Progenitor cell of endocrine pancreas (in vitro differentiated cells): Measurements from ENCODE around the gene CRIP3. TPM values are rescaled to one million over a fixed set of nuclear protein-coding genes. Genes with fewer than 3 reads are reported as not detected.

Experiments
- DNase-seq: peaks from one replicate; pipeline ENCODE4 v3.0.0; 2021; ENCODE audit warnings: low spot score; ENCODE audit not compliant: unreplicated experiment
- H3K27ac Mint-ChIP-seq: 2 replicates; pipeline ENCODE4 v1.8.0; 2021; ENCODE audit warnings: mild to moderate bottlenecking, moderate library complexity, mixed read lengths
- H3K27me3 Mint-ChIP-seq: 2 replicates; pipeline ENCODE4 v1.8.0; 2021; ENCODE audit warnings: mixed read lengths
- H3K36me3 Mint-ChIP-seq: 2 replicates; pipeline ENCODE4 v1.8.0; 2022; ENCODE audit warnings: mixed read lengths; ENCODE audit not compliant: insufficient read depth
- H3K4me1 Mint-ChIP-seq: 2 replicates; pipeline ENCODE4 v1.8.0; 2021; ENCODE audit warnings: low read depth, mixed read lengths
- H3K4me3 Mint-ChIP-seq: 2 replicates; pipeline ENCODE4 v1.8.0; 2021; ENCODE audit warnings: low read depth, mild to moderate bottlenecking, moderate library complexity, mixed read lengths
- H3K9me3 Mint-ChIP-seq: 2 replicates; pipeline ENCODE4 v1.8.0; 2021; ENCODE audit warnings: low read depth, mixed read lengths
- CTCF ChIP-seq: fragments of 200-600 bp; sonication (generic); IDR thresholded peaks from one replicate; pipeline ENCODE4 v1.5.0; 2021; ENCODE audit warnings: antibody characterized with exemption, mild to moderate bottlenecking; ENCODE audit not compliant: unreplicated experiment
- total RNA-seq: library from RNA; stranded (reverse); gene quantifications from 2 replicates; pipeline ENCODE4 v1.2.1, GENCODE V29; 2021

Gene CRIP3
- total RNA-seq, 1 donor from 2014 or later, result 2.3 TPM

GRCh38 chr6:43260791-43261190 is 47.8 kb downstream of the CRIP3 start:
- no peak for DNase-seq
- peaks cover 1% of the 10 kb centered on the region for H3K4me1 Mint-ChIP-seq
- H3K27me3 Mint-ChIP-seq, result peaks cover 30% of the 10 kb centered on the region
- no peaks in the 10 kb centered on the region for H3K9me3 Mint-ChIP-seq
- H3K36me3 Mint-ChIP-seq, result no peaks in the 10 kb centered on the region
- no peak overlapping the region for H3K4me3 Mint-ChIP-seq
- TF ChIP-seq CTCF, result no peak
- H3K27ac Mint-ChIP-seq, result no peak overlapping the region

GRCh38 chr6:43258807-43259686 is 49.6 kb downstream of the CRIP3 start:
- Mint-ChIP-seq H3K27me3 (peaks cover 16% of the 10 kb centered on the region), H3K4me3 (no peak overlapping the region), H3K36me3 (no peaks in the 10 kb centered on the region), H3K27ac (no peak overlapping the region), H3K9me3 (no peaks in the 10 kb centered on the region), H3K4me1 (peaks cover 1% of the 10 kb centered on the region)
- no peak for DNase-seq
- TF ChIP-seq CTCF, result no peak

GRCh38 chr6:43258180-43258579 is 50.4 kb downstream of the CRIP3 start:
- TF ChIP-seq CTCF, result no peak
- Mint-ChIP-seq H3K36me3 (no peaks in the 10 kb centered on the region), H3K9me3 (no peaks in the 10 kb centered on the region), H3K4me1 (peaks cover 1% of the 10 kb centered on the region), H3K27ac (no peak overlapping the region), H3K27me3 (peaks cover 11% of the 10 kb centered on the region), H3K4me3 (no peak overlapping the region)
- DNase-seq, result no peak

GRCh38 chr6:43257367-43258145 is 51.1 kb downstream of the CRIP3 start:
- H3K36me3 Mint-ChIP-seq, result no peaks in the 10 kb centered on the region
- H3K4me3 Mint-ChIP-seq, result no peak overlapping the region
- no peak for TF ChIP-seq CTCF
- H3K27ac Mint-ChIP-seq, result no peak overlapping the region
- peaks cover 16% of the 10 kb centered on the region for H3K27me3 Mint-ChIP-seq
- H3K9me3 Mint-ChIP-seq, result no peaks in the 10 kb centered on the region
- peaks cover 1% of the 10 kb centered on the region for H3K4me1 Mint-ChIP-seq
- DNase-seq, result no peak

GRCh38 chr6:43256670-43257366 is 51.8 kb downstream of the CRIP3 start:
- Mint-ChIP-seq H3K36me3 (no peaks in the 10 kb centered on the region), H3K27ac (no peak overlapping the region), H3K4me1 (no peaks in the 10 kb centered on the region), H3K27me3 (peaks cover 13% of the 10 kb centered on the region), H3K9me3 (no peaks in the 10 kb centered on the region), H3K4me3 (no peak overlapping the region)
- no peak for TF ChIP-seq CTCF
- no peak for DNase-seq
